Measurements from ENCODE around the gene TMSB10. TPM values are rescaled to one million over a fixed set of nuclear protein-coding genes. Genes with fewer than 3 reads are reported as not detected.

The TMSB10 gene
- total RNA-seq, 2 experiments from 2014 or later, result 4,520 to 4,885 TPM

- no peaks in the 10 kb centered on the region for H3K27me3 Mint-ChIP-seq (ENCODE audit: low read depth)
- peaks cover 73% of the 10 kb centered on the region for H3K4me1 Mint-ChIP-seq (ENCODE audit: low read depth)
- peak overlapping the region; percentile 92 for H3K4me3 Mint-ChIP-seq
- CTCF ChIA-PET, result interaction anchor here (0.6 to 24.0 kb wide), 15 partner anchors 9 to 391 kb away, joined by 3 to 397 read pairs (median 7); no protein-coding TSS in a partner anchor
- ATAC-seq (peak; percentile 8), DNase-seq (peak; percentile 46)
- POLR2A ChIA-PET, result interaction anchor here (0.6 to 5.0 kb wide), 12 partner anchors 9 to 228 kb away, joined by 3 to 65 read pairs (median 4); partner anchors contain the start of gene TMSB10
- peak overlapping the region; percentile 86 for H3K27ac Mint-ChIP-seq
- H3K36me3 Mint-ChIP-seq (ENCODE audit: low read depth), result peaks cover 22% of the 10 kb centered on the region
- H3K9me3 Mint-ChIP-seq (ENCODE audit: insufficient read depth), result no peaks in the 10 kb centered on the region
Observed at GRCh38 chr2:84879584-84880394, 25.7 kb upstream of the TMSB10 start.

DNA sequence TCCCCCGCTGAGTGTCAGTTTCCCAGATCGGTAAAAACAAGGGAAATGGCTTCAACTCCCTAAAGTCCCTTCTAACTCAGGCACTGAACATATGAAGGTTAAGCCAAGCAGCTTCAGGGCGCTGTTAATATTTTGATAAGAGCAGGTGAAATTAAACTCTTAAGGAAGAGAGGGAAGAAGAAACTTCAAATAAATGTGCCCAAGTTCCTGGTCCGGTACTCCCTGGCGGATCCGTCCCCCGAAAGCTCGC, 25.1 kb upstream of the TMSB10 start:
- Mint-ChIP-seq H3K27me3 (ENCODE audit: low read depth) (no peaks in the 10 kb centered on the region), H3K4me1 (ENCODE audit: low read depth) (peaks cover 69% of the 10 kb centered on the region), H3K9me3 (ENCODE audit: insufficient read depth) (no peaks in the 10 kb centered on the region), H3K27ac (peak overlapping the region; percentile 86), H3K36me3 (ENCODE audit: low read depth) (peaks cover 17% of the 10 kb centered on the region), H3K4me3 (peak overlapping the region; percentile 92)
- POLR2A ChIA-PET, result interaction anchor here (0.6 to 5.0 kb wide), 12 partner anchors 9 to 139 kb away, joined by 3 to 65 read pairs (median 4); partner anchors contain the start of gene TMSB10
- ATAC-seq, result peak; percentile 0
- CTCF ChIA-PET, result interaction anchor here (0.9 to 24.0 kb wide), 15 partner anchors 9 to 391 kb away, joined by 3 to 397 read pairs (median 9); no protein-coding TSS in a partner anchor
- no peak for DNase-seq

GRCh38 chr2:84880645-84881521, 24.6 kb upstream of the TMSB10 start, which contains the start of gene TRABD2A:
TRABD2A (minus strand) TSS chr2:84881084; CDS start chr2:84881039, 45 bp downstream.
- ChIA-PET POLR2A (interaction anchor here (0.6 to 5.0 kb wide), 15 partner anchors 8 to 140 kb away, joined by 3 to 65 read pairs (median 4); partner anchors contain the start of gene TMSB10), CTCF (interaction anchor here (0.7 to 24.0 kb wide), 25 partner anchors 8 to 392 kb away, joined by 3 to 397 read pairs (median 9); partner anchors contain the start of gene TMSB10)
- Mint-ChIP-seq H3K27ac (peak within 1 kb of the TSS; percentile 88), H3K4me1 (ENCODE audit: low read depth) (peaks cover 69% of the 10 kb centered on the region), H3K9me3 (ENCODE audit: insufficient read depth) (no peaks in the 10 kb centered on the region), H3K27me3 (ENCODE audit: low read depth) (no peaks in the 10 kb centered on the region), H3K36me3 (ENCODE audit: low read depth) (peaks cover 13% of the 10 kb centered on the region), H3K4me3 (peak within 1 kb of the TSS; percentile 92)
- ATAC-seq, result peak; percentile 48
- peak; percentile 77 for DNase-seq

DNA sequence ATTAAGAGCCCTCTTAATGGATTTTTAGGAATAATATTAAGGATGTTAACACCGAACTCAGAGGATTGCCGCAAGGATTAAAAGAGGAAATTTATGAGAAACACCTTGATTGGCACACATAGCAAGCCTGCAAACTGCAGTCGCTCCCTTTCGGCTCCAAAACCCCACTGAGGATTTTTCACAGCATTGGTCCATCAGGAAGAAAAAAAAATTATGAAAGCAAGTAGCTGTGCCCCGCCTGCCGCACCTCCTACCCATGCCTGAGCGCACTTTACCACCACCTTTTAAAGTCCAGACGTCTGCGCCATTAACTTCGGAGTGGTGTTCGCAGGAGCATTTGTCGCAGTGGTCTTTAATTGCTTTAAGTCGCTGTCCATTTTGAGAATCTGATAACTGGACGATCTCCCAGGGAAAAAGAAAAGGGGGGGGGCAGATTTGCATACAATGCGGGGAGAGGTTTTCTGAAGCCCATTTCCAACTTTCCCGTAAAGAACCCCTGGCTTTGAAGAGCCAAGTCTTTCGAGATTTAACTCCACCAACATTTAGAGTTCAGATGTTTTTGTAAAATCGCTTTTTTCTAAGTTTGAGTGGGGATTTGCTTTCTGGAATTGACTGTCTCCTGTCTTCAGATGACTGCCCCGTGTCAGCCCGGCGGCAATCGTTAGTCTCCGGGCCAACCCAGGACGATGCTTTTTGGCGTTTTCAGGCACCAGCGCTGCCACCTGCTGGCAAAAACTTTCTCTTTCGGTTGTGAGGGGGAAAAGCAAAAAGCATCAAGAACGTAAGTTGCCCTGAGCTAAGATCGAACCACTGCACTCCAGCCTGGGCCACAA, 23.7 kb upstream of the TMSB10 start:
- ChIA-PET POLR2A (interaction anchor here (0.7 to 5.0 kb wide), 10 partner anchors 13 to 423 kb away, joined by 3 to 65 read pairs (median 4); partner anchors contain the start of genes SUCLG1 and TMSB10), CTCF (interaction anchor here (0.6 to 24.0 kb wide), 51 partner anchors 9 to 401 kb away, joined by 3 to 397 read pairs (median 4); partner anchors contain the start of gene TMSB10)
- H3K4me1 Mint-ChIP-seq (ENCODE audit: low read depth), result peaks cover 66% of the 10 kb centered on the region

GRCh38 chr2:84882414-84882738, 23.1 kb upstream of the TMSB10 start:
- POLR2A ChIA-PET, result interaction anchor here (1.2 to 5.0 kb wide), 7 partner anchors 12 to 423 kb away, joined by 3 to 65 read pairs (median 6); partner anchors contain the start of genes SUCLG1 and TMSB10
- no peaks in the 10 kb centered on the region for H3K9me3 Mint-ChIP-seq (ENCODE audit: insufficient read depth)
- CTCF ChIA-PET, result interaction anchor here (0.6 to 24.0 kb wide), 48 partner anchors 8 to 402 kb away, joined by 3 to 397 read pairs (median 5); partner anchors contain the start of gene TMSB10
- DNase-seq (no peak), ATAC-seq (no peak)
- H3K4me3 Mint-ChIP-seq, result peak overlapping the region; percentile 83
- H3K27ac Mint-ChIP-seq, result peak overlapping the region; percentile 88
- peaks cover 66% of the 10 kb centered on the region for H3K4me1 Mint-ChIP-seq (ENCODE audit: low read depth)
- H3K36me3 Mint-ChIP-seq (ENCODE audit: low read depth), result peaks cover 7% of the 10 kb centered on the region
- no peaks in the 10 kb centered on the region for H3K27me3 Mint-ChIP-seq (ENCODE audit: low read depth)

More for the DNA sequence above, 23.7 kb upstream of the TMSB10 start:
- Mint-ChIP-seq H3K4me3 (peak overlapping the region; percentile 83), H3K27ac (peak overlapping the region; percentile 88), H3K27me3 (ENCODE audit: low read depth) (no peaks in the 10 kb centered on the region), H3K9me3 (ENCODE audit: insufficient read depth) (no peaks in the 10 kb centered on the region), H3K36me3 (ENCODE audit: low read depth) (peaks cover 9% of the 10 kb centered on the region)
- DNase-seq, result peak; percentile 94
- ATAC-seq, result peak; percentile 71

GRCh38 chr2:84882775-84883550, 22.5 kb upstream of the TMSB10 start:
- H3K4me3 Mint-ChIP-seq, result peak overlapping the region; percentile 83
- DNase-seq (peak; percentile 20), ATAC-seq (no peak)
- H3K9me3 Mint-ChIP-seq (ENCODE audit: insufficient read depth), result no peaks in the 10 kb centered on the region
- peaks cover 1% of the 10 kb centered on the region for H3K36me3 Mint-ChIP-seq (ENCODE audit: low read depth)
- POLR2A ChIA-PET, result interaction anchor here (1.2 to 5.0 kb wide), 6 partner anchors 12 to 424 kb away, joined by 3 to 65 read pairs (median 6); partner anchors contain the start of genes SUCLG1 and TMSB10
- no peaks in the 10 kb centered on the region for H3K27me3 Mint-ChIP-seq (ENCODE audit: low read depth)
- H3K4me1 Mint-ChIP-seq (ENCODE audit: low read depth), result peaks cover 66% of the 10 kb centered on the region
- CTCF ChIA-PET, result interaction anchor here (0.6 to 24.0 kb wide), 50 partner anchors 8 to 402 kb away, joined by 3 to 397 read pairs (median 4); partner anchors contain the start of gene TMSB10
- peak overlapping the region; percentile 88 for H3K27ac Mint-ChIP-seq

DNA sequence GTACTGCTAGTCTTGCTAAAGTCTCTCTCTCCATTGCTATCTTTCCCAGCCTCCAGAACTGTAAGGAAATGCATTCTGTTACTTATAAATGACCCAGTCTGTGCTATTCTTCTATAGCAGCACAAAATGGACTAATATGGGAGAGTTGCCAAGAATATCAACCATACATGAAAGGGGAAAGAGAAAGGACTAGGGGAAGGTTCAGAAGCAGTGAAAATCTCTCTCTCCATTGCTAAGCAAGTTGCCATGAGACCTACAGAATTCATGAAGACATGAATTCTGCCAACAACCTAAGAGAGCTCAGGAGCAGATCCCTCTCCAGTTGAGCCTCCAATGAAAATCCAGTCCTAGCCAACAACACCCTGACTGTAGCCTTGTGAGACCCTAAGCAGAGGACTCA, 21.0 kb upstream of the TMSB10 start:
- no peak overlapping the region for H3K4me3 Mint-ChIP-seq
- CTCF ChIA-PET, result interaction anchor here (1.2 to 24.0 kb wide), 2 partner anchors 37 to 62 kb away, joined by 3 to 397 read pairs; no protein-coding TSS in a partner anchor
- no peaks in the 10 kb centered on the region for H3K36me3 Mint-ChIP-seq (ENCODE audit: low read depth)
- peaks cover 68% of the 10 kb centered on the region for H3K4me1 Mint-ChIP-seq (ENCODE audit: low read depth)
- DNase-seq (no peak), ATAC-seq (no peak)
- no peaks in the 10 kb centered on the region for H3K9me3 Mint-ChIP-seq (ENCODE audit: insufficient read depth)
- no peak overlapping the region for H3K27ac Mint-ChIP-seq
- POLR2A ChIA-PET, result interaction anchor here (1.0 kb wide), 1 partner anchor 24 kb away, joined by 3 read pairs; no protein-coding TSS in a partner anchor
- no peaks in the 10 kb centered on the region for H3K27me3 Mint-ChIP-seq (ENCODE audit: low read depth)

DNA sequence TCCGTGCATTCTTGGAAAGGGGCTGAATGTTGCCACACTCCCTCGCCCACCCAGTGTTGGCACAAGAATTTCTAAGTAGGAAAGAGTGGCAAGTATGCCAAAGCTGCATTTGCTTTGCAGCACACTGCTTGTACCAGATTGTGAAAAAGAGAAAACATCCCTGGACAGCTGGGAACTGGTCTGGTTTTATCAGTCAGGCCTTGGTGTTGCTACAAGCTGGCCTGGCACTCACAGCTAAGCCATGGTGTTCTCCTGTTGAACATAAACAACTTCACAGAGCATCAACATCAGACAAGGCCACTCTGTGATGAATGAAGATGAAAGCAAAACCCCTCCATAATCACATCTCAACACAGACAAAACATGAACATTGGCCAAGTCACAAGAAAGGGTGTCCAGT, 20.3 kb upstream of the TMSB10 start:
- Mint-ChIP-seq H3K36me3 (ENCODE audit: low read depth) (no peaks in the 10 kb centered on the region), H3K27me3 (ENCODE audit: low read depth) (no peaks in the 10 kb centered on the region), H3K27ac (no peak overlapping the region), H3K9me3 (ENCODE audit: insufficient read depth) (no peaks in the 10 kb centered on the region), H3K4me1 (ENCODE audit: low read depth) (peaks cover 73% of the 10 kb centered on the region), H3K4me3 (no peak overlapping the region)
- CTCF ChIA-PET, result interaction anchor here (1.2 to 24.0 kb wide), 2 partner anchors 37 to 61 kb away, joined by 3 to 397 read pairs; no protein-coding TSS in a partner anchor
- DNase-seq, result peak; percentile 18
- POLR2A ChIA-PET, result interaction anchor here (1.2 to 1.3 kb wide), 2 partner anchors 9 to 22 kb away, joined by 3 read pairs; no protein-coding TSS in a partner anchor
- no peak for ATAC-seq

DNA sequence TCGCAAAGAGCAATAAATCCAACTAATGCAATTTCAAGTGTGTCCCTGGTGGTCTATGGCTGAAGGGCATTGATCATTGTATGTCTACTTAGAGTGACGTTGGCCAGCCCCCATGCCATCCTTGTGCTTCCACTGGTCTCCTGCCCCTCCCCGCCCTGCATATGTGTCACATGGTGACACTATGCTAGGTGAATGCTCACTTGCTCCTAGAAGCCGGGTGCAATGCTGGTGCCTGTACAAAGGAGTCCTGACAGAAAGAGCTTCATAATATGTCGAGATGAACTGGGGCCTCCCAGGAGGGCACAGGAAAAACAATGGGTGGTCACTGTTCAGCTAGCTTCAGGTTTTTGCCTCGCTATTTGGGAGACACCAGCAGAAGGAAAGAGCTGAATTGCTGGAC, 18.7 kb upstream of the TMSB10 start:
- H3K4me3 Mint-ChIP-seq, result no peak overlapping the region
- ChIA-PET POLR2A (interaction anchor here (2.3 to 6.1 kb wide), 3 partner anchors 12 to 39 kb away, joined by 11 to 90 read pairs (median 19); partner anchors contain the start of gene TMSB10), CTCF (interaction anchor here (1.1 to 24.0 kb wide), 5 partner anchors 13 to 145 kb away, joined by 4 to 397 read pairs (median 26); partner anchors contain the start of gene TMSB10)
- DNase-seq, result peak; percentile 18
- ATAC-seq, result no peak
- H3K36me3 Mint-ChIP-seq (ENCODE audit: low read depth), result no peaks in the 10 kb centered on the region
- H3K27me3 Mint-ChIP-seq (ENCODE audit: low read depth), result no peaks in the 10 kb centered on the region
- peaks cover 85% of the 10 kb centered on the region for H3K4me1 Mint-ChIP-seq (ENCODE audit: low read depth)
- no peaks in the 10 kb centered on the region for H3K9me3 Mint-ChIP-seq (ENCODE audit: insufficient read depth)
- H3K27ac Mint-ChIP-seq, result peak overlapping the region; percentile 71
